Activated naive CD4-positive, alpha-beta T cell treated with anti-CD3 and anti-CD28 coated beads, Interleukin-2, amount 50 U/mL, for 72 hours (primary cell): ENCODE results near the gene EXOC3. TPM values are rescaled to one million over a fixed set of nuclear protein-coding genes. Genes with fewer than 3 reads are reported as not detected.

Experiments used
- ATAC-seq, 2 donors: fragments of 150-1000 bp; cut with Tn5 transposase; 2 replicates each; pipeline ENCODE4 v1.10.0; 2021; ENCODE audit warnings: mild to moderate bottlenecking in 2 of 2, moderate library complexity in 2 of 2
- DNase-seq, 2 donors: peaks; one replicate each; pipeline ENCODE4 v3.0.0; 2021 to 2022; ENCODE audit warnings: low spot score in 2 of 2
- H3K27ac Mint-ChIP-seq, 2 donors: one replicate each; pipeline ENCODE4 v1.8.0; 2022; ENCODE audit warnings: mild to moderate bottlenecking in 2 of 2, mixed read lengths in 2 of 2
- H3K36me3 Mint-ChIP-seq, 2 donors: one replicate each; pipeline ENCODE4 v1.8.0; 2022; ENCODE audit warnings: mixed read lengths in 2 of 2
- H3K9me3 Mint-ChIP-seq, 2 donors: one replicate each; pipeline ENCODE4 v1.8.0; 2022; ENCODE audit warnings: mixed read lengths in 2 of 2
- total RNA-seq, 2 donors: library from RNA; stranded (reverse); gene quantifications; one replicate each; pipeline ENCODE4 v1.2.3, GENCODE V29; 2022

Gene EXOC3
- total RNA-seq, 2 donors from 2014 or later, result 83.8 to 101 TPM

DNA sequence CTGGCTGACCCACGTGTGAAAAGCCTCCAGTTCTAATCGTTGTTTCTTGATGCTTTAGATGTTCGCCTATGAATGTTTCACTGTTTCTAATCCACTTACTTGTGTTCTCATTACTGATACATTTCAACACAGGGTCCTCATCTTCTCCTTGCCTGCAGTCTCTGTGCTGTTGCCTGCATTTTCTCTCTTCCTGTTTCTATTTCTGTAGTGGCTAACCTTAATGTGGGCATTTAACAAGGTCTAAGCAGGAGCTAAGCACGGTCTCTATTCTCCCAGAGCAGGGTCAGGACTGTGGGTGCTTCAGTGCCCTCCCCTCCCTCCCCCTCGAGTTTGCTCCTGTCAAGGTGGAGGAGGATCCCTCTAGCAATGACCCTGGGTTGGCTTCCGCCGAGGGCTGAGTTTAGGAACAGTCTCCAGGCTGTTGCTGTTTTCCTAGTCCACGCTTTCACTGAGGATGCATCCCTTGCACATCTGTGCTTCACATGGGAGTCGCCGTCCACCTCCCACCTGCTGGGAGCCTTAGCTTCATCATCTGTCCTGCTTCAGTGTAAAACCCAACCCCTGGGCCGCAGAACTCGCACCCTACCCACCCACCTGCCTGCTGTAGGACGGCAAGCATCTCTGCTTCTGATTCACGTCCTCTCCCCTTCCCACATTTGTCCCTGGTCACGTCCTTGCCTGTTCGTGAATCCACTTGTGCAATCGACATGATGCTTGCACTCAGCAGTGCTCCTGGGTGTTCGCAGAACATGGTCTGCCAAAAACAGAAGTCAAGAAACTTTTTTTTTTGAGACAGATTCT, 2.4 kb upstream of the EXOC3 start:
- H3K27ac Mint-ChIP-seq, result no peak overlapping the region
- no peaks in the 10 kb centered on the region for H3K9me3 Mint-ChIP-seq
- DNase-seq (peak in 1 of 2 donors; percentile 33), ATAC-seq (no peak)
- H3K36me3 Mint-ChIP-seq, result peaks cover 4 to 11% of the 10 kb centered on the region in 2 donors

DNA sequence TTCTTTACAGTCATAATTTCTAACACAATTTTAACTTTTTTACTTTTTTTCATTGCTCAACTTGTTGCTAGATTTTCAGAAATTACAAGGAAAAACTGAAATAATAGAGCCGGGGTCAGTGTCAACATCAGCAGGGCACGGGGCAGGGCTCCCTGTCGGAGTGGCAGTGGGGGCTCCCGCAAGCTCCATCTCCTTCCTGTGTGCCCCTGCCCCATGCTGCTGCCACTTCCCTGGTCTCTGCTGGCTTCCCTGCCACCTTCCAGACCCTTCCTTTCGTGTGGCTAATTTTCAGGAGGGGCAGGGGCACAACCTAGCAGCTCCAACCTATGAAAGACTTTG, 1.0 kb upstream of the EXOC3 start:
- DNase-seq (no peak), ATAC-seq (no peak)
- H3K9me3 Mint-ChIP-seq, result no peaks in the 10 kb centered on the region
- peak overlapping the region; percentile 94 to 99 for H3K27ac Mint-ChIP-seq
- H3K36me3 Mint-ChIP-seq, result peaks cover 4 to 14% of the 10 kb centered on the region in 2 donors

DNA sequence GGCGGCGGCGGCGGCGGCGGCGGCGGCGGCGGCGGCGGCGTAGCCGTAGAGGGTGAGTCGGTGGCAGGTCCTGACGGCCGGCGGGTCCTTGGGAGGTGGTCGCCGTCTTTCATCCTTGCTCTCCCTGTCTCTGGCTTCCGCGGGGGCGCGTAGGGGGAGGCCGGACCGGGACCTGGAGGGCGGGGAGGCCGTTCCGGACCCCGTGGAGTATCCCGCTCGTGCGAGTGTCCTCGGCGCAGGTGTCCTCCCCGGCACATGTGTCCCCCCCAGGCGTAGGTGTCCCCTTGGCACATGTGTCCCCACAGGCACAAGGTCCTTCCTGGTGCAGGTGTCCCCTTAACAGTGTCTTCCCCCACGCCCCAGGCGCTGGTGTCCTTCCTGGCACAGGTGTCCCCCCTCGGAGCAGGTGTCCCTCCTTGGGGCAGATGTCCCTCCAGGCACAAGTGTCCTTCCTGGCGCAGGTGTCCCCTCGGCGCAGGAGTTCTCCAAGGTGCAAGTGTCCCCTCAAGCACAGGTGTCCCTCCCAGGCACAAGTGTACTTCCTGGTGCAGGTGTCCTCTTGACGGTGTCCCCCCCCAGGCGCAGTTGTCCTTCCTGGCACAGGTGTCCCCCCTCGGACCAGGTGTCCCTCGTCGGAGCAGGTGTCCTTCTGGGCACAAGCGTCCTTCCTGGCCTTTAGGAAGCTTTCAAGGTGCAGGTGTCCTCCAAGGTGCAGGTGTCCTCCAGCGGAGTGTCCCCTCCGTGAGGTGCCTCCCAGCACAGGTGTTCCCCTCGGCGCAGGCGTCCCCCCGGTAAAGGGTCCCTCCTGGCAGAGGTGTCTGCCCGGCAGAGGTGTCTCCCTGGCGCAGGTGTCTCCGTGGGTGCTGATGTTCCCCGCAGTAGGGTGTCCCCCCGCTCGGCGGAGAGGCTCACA, 519 bp downstream of the EXOC3 start:
- H3K36me3 Mint-ChIP-seq, result peaks cover 15 to 27% of the 10 kb centered on the region in 2 donors
- peak overlapping the region; percentile 93 to 94 for H3K27ac Mint-ChIP-seq
- H3K9me3 Mint-ChIP-seq, result no peaks in the 10 kb centered on the region
- DNase-seq (peak; percentile 20 to 55), ATAC-seq (peak in 1 of 2 donors; percentile 24)

DNA sequence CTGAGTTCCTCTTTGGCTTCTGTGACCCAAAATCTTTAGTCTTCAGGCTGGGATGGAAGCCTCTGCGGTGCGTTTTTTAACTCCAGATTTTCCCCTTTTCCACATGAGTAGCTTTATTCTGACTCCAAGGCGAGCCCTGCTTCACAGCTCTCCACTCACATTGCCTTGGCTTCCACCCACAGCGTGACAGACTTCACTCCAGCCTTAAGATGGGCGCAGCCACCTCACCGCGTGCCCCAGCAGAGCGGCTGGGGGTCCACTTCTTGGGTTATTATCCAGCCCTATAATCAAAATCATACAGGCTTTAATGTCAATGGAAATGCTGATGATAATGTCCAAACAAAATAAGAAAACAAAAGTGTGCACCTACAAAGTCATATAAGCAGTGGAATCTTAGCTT, 1.2 kb downstream of the EXOC3 start:
- DNase-seq (peak in 1 of 2 donors; percentile 38), ATAC-seq (no peak)
- peak overlapping the region; percentile 93 to 94 for H3K27ac Mint-ChIP-seq
- H3K36me3 Mint-ChIP-seq, result peaks cover 22 to 34% of the 10 kb centered on the region in 2 donors
- H3K9me3 Mint-ChIP-seq, result no peaks in the 10 kb centered on the region

DNA sequence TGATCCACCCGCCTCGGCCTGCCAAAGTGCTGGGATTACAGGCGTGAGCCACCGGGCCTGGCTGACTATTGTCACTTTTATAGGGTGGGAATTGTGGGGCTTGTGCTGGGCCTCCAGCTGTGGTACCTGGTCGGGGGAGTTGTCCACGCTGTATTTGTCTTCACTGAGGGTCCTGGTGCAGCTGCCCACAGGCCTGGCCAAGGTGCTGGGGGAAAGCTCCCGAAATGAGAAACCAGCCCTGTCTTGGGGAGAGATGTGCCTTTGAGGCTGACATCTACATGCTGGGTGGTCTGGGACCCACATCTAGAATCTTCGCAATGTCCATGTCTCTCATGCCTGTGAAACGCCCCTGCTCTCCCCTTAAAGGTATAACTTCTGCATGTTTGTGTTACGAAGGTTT, 2.6 kb downstream of the EXOC3 start:
- no peak for ATAC-seq
- DNase-seq, result peak in 1 of 2 donors; percentile 33
- H3K9me3 Mint-ChIP-seq, result no peaks in the 10 kb centered on the region
- H3K36me3 Mint-ChIP-seq, result peaks cover 36 to 48% of the 10 kb centered on the region in 2 donors
- H3K27ac Mint-ChIP-seq, result peak overlapping the region in 1 of 2 donors; percentile 10

DNA sequence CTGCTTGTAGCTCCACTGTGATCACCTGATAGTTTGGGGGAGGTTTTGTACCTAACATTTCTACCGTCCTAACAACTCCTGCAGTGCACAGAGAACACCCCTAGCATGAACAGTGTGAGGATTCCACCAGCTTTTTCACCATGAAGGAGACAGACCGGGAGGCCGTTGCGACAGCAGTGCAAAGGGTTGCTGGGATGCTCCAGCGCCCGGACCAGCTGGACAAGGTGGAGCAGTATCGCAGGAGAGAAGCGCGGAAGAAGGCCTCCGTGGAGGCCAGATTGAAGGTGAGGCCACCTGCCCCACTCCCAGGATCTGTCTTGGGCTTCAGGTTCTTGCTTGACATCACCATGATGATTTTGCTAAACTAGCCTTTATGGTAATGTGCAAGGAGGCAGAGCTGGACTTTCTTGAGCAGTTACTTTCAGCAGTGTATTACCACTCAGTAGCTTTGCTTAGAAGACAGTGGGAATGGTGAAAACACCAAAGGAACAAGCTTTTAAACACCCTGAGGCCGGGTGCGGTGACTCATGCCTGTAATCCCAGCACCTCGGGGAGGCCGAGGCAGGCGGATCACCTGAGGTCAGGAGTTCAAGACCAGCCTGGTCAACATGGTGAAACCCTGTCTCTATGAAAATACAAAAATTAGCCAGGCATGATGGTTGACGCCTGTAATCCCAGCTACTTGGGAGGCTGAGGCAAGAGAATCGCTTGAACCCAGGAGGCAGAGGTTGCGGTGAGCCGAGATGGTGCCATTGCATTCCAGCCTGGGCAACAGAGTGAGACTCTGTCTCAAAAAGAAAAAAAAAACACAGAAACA, 3.3 kb downstream of the EXOC3 start:
- Mint-ChIP-seq H3K36me3 (peaks cover 43 to 53% of the 10 kb centered on the region in 2 donors), H3K9me3 (peaks cover 0 to under 1% of the 10 kb centered on the region in 2 donors), H3K27ac (peak overlapping the region; percentile 10 to 90)
- ATAC-seq (no peak), DNase-seq (no peak)

DNA sequence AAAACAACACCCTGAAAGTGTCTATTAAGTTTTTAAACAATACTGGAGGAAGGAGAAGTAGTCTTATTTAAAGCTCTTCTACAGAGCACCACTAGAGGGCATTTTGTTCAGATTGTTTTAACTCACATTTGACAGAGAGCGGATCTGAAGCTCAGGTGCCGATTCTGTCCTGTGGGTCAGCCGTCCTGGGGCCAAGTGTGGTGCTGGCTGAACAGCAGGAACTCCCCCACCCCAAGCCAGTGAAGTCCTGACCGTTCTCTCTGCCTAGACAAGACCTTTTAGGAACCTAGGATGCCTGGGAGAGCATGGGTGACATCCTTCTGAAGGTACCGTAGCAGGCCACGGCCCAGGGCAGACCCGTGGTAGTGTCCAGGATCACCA, 3.9 kb downstream of the EXOC3 start:
- ATAC-seq (no peak), DNase-seq (peak in 1 of 2 donors; percentile 47)
- Mint-ChIP-seq H3K27ac (peak overlapping the region; percentile 10 to 90), H3K9me3 (peaks cover 1 to 6% of the 10 kb centered on the region in 2 donors), H3K36me3 (peaks cover 49 to 58% of the 10 kb centered on the region in 2 donors)

DNA sequence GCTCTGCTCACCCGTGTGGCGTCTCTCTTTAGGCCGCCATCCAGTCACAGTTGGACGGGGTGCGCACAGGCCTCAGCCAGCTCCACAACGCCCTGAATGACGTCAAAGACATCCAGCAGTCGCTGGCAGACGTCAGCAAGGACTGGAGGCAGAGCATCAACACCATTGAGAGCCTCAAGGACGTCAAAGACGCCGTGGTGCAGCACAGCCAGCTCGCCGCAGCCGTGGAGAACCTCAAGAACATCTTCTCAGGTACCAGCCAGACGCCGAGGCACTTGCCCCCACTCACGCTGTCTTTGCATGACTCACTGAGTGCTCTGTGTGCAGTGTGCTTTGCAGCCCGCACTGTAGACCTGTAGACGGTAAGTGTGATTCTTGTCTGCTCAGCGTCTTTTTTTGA, 4.5 kb downstream of the EXOC3 start:
- ATAC-seq, result no peak
- peaks cover 53 to 59% of the 10 kb centered on the region in 2 donors for H3K36me3 Mint-ChIP-seq
- peak overlapping the region in 1 of 2 donors; percentile 45 for H3K27ac Mint-ChIP-seq
- DNase-seq, result peak in 1 of 2 donors; percentile 54
- peaks cover 6 to 12% of the 10 kb centered on the region in 2 donors for H3K9me3 Mint-ChIP-seq

DNA sequence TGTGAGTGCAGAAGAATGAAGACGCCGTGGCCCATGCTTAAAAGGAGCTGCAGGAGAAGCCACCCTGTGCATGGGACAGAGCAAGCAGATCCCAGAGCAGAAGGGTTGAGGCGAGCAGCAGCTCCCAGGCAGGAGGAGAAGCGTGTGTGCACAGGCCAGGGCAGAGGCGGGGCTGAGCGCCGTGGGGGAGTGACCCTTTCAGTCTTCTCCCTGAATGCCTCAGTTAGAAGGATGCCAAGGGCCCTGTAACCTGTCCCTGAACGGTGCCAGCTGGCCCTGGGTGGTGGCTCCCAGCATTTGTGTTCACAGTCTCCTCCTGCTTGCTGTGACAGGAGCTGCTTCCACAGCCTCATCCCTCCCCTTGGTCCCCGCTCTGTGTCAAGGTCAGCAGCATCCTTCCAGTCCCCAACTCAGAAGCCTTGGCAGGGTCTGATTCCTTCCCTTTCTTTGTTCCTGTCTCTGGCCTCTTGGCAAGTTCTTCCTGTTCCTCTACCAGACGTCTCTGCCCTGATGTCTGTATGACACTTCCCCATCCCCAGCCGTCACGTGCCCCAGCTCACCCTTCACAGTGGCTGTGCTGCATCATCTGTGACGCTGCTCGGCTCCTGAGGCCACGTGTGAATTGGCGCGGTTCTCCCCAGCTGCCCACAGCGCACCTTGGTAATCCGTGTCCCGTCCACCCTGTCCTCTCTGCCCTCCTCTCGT, 5.2 kb downstream of the EXOC3 start:
- peaks cover 6 to 16% of the 10 kb centered on the region in 2 donors for H3K9me3 Mint-ChIP-seq
- H3K27ac Mint-ChIP-seq, result peak overlapping the region in 1 of 2 donors; percentile 45
- ATAC-seq, result no peak
- H3K36me3 Mint-ChIP-seq, result peaks cover 59 to 64% of the 10 kb centered on the region in 2 donors
- DNase-seq, result peak in 1 of 2 donors; percentile 49

DNA sequence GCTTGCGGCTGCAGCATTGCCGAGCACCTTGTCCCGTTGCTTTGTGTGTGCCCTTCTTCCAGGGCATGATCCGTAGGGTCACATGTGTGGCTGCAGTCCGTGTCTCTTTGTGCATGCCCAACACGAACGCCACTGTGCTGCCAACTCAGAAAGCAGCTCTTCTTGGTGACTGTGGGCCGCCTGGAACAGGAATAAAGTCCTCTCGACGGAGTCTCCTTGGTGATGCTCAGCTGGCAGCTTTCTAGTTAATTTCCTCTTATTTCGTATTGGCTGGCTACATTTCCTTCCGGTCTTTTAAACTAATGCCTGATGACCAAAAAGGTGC, 5.8 kb downstream of the EXOC3 start:
- Mint-ChIP-seq H3K36me3 (peaks cover 64 to 69% of the 10 kb centered on the region in 2 donors), H3K27ac (peak overlapping the region in 1 of 2 donors; percentile 45), H3K9me3 (peaks cover 6 to 16% of the 10 kb centered on the region in 2 donors)
- DNase-seq (no peak), ATAC-seq (no peak)

DNA sequence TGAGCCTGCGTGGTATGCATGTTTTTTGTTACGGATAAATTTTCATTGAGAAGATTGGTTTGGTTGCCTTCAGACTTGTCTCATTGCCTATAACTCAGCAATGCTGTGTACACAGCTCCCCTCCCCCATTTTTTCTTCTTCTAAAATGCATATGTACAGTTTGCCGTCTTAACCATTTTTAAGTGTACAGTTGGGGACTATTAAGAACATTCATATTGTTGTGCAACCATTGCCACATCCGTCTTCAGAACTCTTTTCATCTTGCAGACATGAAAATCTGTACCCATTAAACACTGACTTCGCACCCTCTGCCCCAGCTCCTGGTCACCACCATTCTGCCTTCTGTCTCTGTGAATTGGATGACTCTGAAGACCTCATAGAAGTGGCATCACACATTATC, 6.2 kb downstream of the EXOC3 start:
- Mint-ChIP-seq H3K36me3 (peaks cover 68 to 71% of the 10 kb centered on the region in 2 donors), H3K9me3 (peaks cover 6 to 16% of the 10 kb centered on the region in 2 donors), H3K27ac (peak overlapping the region in 1 of 2 donors; percentile 45)
- DNase-seq (no peak), ATAC-seq (no peak)

DNA sequence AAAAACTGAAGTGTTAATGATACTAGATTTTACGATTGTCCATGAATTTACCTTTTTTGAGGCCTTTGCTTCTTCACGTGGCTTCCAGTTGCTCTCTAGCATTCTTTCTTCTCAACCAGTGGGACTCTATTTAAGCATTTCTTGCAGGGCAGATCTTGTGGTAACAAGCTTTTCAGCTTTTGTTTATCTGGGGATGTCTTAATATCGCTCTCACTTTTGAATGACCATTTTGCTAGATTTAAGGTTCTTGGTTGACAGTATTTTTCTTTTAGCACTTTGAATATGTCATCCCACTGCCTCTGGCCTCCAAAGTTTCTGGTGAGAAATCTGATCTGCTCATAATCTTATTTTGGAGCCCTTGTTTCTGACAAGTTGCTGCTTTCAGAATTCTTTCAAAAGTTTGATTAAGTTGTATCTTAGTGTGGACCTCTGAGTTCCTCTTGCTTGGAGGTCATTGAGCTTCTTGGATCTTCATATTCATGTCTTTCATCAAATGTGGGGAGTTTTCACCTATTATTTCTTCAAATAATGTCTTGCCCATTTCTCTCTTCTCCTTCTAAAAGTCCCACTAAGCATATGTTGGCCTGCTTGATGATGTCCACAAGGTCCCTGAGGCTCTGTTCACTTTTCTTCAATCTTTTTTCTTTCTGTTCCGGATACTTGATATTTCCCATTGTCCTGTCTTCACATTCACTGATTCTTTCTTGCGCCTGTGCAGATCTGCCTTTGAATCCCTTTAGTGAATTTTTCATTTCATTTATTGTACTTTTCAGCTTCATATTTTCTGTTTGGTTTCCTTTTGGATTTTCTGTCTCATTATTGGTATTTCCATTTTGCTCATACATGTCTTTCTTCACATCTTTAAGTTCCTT, 8.8 kb downstream of the EXOC3 start:
- DNase-seq, result no peak
- peaks cover 70 to 79% of the 10 kb centered on the region in 2 donors for H3K36me3 Mint-ChIP-seq
- no peak for ATAC-seq
- peaks cover 6 to 16% of the 10 kb centered on the region in 2 donors for H3K9me3 Mint-ChIP-seq
- H3K27ac Mint-ChIP-seq, result peak overlapping the region in 1 of 2 donors; percentile 8

DNA sequence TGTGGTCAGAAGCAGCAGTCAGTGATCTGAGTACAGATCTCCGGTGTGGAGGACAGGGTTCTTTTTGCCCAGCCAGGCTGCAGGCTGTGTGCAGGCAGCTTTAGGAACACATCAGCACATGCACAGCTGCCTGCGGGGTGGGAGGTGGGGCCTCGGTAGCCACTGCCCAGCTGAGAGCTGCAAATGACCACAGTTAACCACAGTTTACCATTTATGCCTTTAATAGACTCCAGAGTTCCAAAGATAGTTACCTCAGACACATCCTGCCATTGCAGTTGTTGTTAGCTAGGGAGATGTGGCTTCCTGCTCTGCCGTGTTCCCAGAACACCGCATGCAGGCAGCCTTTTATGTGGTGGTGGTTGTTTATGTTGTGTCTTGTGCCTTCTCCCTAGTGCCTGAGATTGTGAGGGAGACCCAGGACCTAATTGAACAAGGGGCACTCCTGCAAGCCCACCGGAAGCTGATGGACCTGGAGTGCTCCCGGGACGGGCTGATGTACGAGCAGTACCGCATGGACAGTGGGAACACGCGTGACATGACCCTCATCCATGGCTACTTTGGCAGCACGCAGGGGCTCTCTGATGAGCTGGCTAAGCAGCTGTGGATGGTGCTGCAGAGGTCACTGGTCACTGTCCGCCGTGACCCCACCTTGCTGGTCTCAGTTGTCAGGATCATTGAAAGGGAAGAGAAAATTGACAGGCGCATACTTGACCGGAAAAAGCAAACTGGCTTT, 10.2 kb downstream of the EXOC3 start:
- ATAC-seq, result peak in 1 of 2 donors; percentile 32
- DNase-seq, result peak in 1 of 2 donors; percentile 42
- H3K36me3 Mint-ChIP-seq, result peaks cover 61 to 74% of the 10 kb centered on the region in 2 donors
- peak overlapping the region; percentile 8 to 84 for H3K27ac Mint-ChIP-seq
- H3K9me3 Mint-ChIP-seq, result peaks cover 6 to 16% of the 10 kb centered on the region in 2 donors

DNA sequence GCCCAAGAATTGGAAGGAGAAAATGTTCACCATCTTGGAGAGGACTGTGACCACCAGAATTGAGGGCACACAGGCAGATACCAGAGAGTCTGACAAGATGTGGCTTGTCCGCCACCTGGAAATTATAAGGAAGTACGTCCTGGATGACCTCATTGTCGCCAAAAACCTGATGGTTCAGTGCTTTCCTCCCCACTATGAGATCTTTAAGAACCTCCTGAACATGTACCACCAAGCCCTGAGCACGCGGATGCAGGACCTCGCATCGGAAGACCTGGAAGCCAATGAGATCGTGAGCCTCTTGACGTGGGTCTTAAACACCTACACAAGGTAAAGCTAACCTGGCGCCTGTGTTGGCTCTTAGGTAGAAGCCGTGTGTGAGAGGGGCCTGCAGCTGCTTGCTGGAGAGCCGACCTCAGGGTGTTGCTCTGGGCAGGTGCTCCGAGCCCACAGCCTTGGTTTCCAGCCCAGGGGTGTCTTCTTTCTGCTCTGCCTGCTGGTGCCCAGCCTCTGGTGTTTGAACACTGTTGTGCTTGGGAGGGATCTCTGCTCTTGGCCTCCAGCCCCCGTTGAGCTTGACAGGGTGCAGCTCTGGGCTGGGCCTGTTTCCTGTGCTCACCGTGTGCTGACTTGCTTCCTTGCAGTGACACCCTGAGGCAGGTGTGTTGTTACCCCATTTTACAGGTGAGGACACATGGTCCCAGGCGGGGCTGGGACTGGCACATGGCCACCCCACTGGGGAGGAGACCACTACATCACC, 10.9 kb downstream of the EXOC3 start:
- DNase-seq, result peak in 1 of 2 donors; percentile 26
- ATAC-seq, result no peak

More for the DNA sequence above, 10.9 kb downstream of the EXOC3 start:
- peaks cover 62 to 74% of the 10 kb centered on the region in 2 donors for H3K36me3 Mint-ChIP-seq
- peak overlapping the region; percentile 8 to 84 for H3K27ac Mint-ChIP-seq
- peaks cover 6 to 16% of the 10 kb centered on the region in 2 donors for H3K9me3 Mint-ChIP-seq
